K562 (cell line): Measurements from ENCODE around the gene CYP2A6. TPM values are rescaled to one million over a fixed set of nuclear protein-coding genes. Genes with fewer than 3 reads are reported as not detected.

Experiments
- CREB1 ChIP-seq, 2 experiments: sonication (generic) in 1 of 2; formaldehyde crosslinking in 1 of 2; IDR thresholded peaks; 2 replicates each; pipeline versions ENCODE4 v1.6.1 to v1.8.0; 2012 to 2022; ENCODE audit warnings: inconsistent platforms in 1 of 2, mild to moderate bottlenecking in 1 of 2, missing genetic modification reagents in 1 of 2, moderate library complexity in 1 of 2
- CTBP1 ChIP-seq: fragments of 450-650 bp; IDR thresholded peaks from 2 replicates; pipeline ENCODE4 v1.6.1; 2016; ENCODE audit warnings: borderline replicate concordance
- FOXJ2 ChIP-seq: fragments of 200-800 bp; sonication (Bioruptor generic); IDR thresholded peaks from 2 replicates; pipeline ENCODE4 v1.6.1; 2016; ENCODE audit warnings: missing genetic modification characterization, missing compliant biosample characterization
- HDAC2 ChIP-seq: fragments of 450-650 bp; IDR thresholded peaks from 2 replicates; pipeline ENCODE4 v1.6.1; 2016; ENCODE audit warnings: mild to moderate bottlenecking
- MBD2 ChIP-seq: sonication (generic); IDR thresholded peaks from 2 replicates; pipeline ENCODE4 v1.6.1; 2016; ENCODE audit warnings: low read depth, borderline replicate concordance
- PML ChIP-seq: IDR thresholded peaks from 2 replicates; pipeline ENCODE4 v1.6.1; 2012; ENCODE audit warnings: low read length, inconsistent platforms
- POLR2A ChIP-seq: fragments of 450-650 bp; conservative IDR thresholded peaks from 2 replicates; pipeline ENCODE4 v1.6.1; 2016
- RFX7 ChIP-seq: fragments of 250-450 bp; sonication (Bioruptor Pico); IDR thresholded peaks from 2 replicates; pipeline ENCODE4 v1.5.1; 2021; ENCODE audit warnings: mild to moderate bottlenecking
- TBL1XR1 ChIP-seq, 2 experiments: IDR thresholded peaks; 2 replicates each; pipeline ENCODE4 v1.6.1; 2012; ENCODE audit warnings: improper control_type of control experiment in 2 of 2, low read length in 2 of 2, mild to moderate bottlenecking in 1 of 2
- TBP ChIP-seq: optimal IDR thresholded peaks from 2 replicates; pipeline ENCODE3; 2011; ENCODE audit warnings: low read depth, low read length, improper control_type of control experiment
- TFAP4 ChIP-seq: sonication (generic); formaldehyde crosslinking; IDR thresholded peaks from 2 replicates; pipeline ENCODE4 v1.8.0; 2022; ENCODE audit warnings: missing genetic modification reagents, mild to moderate bottlenecking, moderate library complexity, borderline replicate concordance
- THRB ChIP-seq: fragments of 450-650 bp; formaldehyde crosslinking; conservative IDR thresholded peaks from 2 replicates; pipeline ENCODE4 v1.4.0; 2022; ENCODE audit warnings: mild to moderate bottlenecking, missing genetic modification characterization
- TRIM28 ChIP-seq: fragments of 450-650 bp; IDR thresholded peaks from 2 replicates; pipeline ENCODE4 v1.6.1; 2017
- ZNF57 ChIP-seq: fragments of 450-650 bp; formaldehyde crosslinking; IDR thresholded peaks from 2 replicates; pipeline ENCODE4 v1.4.0; 2020; ENCODE audit warnings: mild to moderate bottlenecking, moderate library complexity
- ZNF644 ChIP-seq: fragments of 200-800 bp; sonication (Bioruptor generic); IDR thresholded peaks from 2 replicates; pipeline ENCODE4 v1.6.1; 2016; ENCODE audit warnings: low read depth, missing genetic modification characterization, missing compliant biosample characterization
- ZNF668 ChIP-seq: fragments of 250-450 bp; sonication (Bioruptor Pico); IDR thresholded peaks from 2 replicates; pipeline ENCODE4 v1.8.0; 2022; ENCODE audit warnings: mild to moderate bottlenecking, inconsistent platforms
- ZNF695 ChIP-seq: fragments of 450-650 bp; formaldehyde crosslinking; IDR thresholded peaks from 2 replicates; pipeline ENCODE4 v1.4.0; 2020; ENCODE audit warnings: mild to moderate bottlenecking, moderate library complexity
- ZNF76 ChIP-seq: fragments of 250-450 bp; sonication (Bioruptor Pico); IDR thresholded peaks from 2 replicates; pipeline ENCODE4 v1.4.0; 2020; ENCODE audit warnings: mild to moderate bottlenecking, moderate library complexity, borderline replicate concordance
- polyA plus RNA-seq, 8 experiments: library from polyadenylated mRNA; depleted of rRNA in 4 of 8; stranded (reverse) in 5 of 8; unstranded in 3 of 8; fragments of >200 nt; fragmentation: Nextera tagmentation in 2 of 8; fragmentation: Illumina TruSeq in 1 of 8; extraction: Ambion mirVana in 2 of 8; extraction: Trizol in 1 of 8; gene quantifications; 2 replicates each; pipeline versions ENCODE4 v1.2.1 to v1.2.3, GENCODE V29; 2011 to 2014; ENCODE audit warnings: inconsistent platforms in 1 of 8, missing spikeins in 1 of 8
- total RNA-seq, 7 experiments: library from RNA; depleted of rRNA in 6 of 7; stranded (reverse); fragments of >200 nt in 6 of 7; fragmentation: Illumina TruSeq in 2 of 7; extraction: Trizol in 2 of 7; gene quantifications; 2 replicates each; pipeline versions ENCODE4 v1.2.1 to v1.2.3, GENCODE V29; 2011 to 2021; ENCODE audit warnings: low replicate concordance in 1 of 7
- TF ChIP-seq, protein P1 (sequence below): fragments of 450-650 bp; formaldehyde crosslinking; IDR thresholded peaks from 2 replicates; pipeline ENCODE4 v1.4.0; 2020; ENCODE audit warnings: mild to moderate bottlenecking, mixed read lengths
- TF ChIP-seq, protein P2 (sequence below), 2 experiments: IDR thresholded peaks; 2 replicates each; pipeline ENCODE4 v1.6.1; 2011; ENCODE audit warnings: borderline replicate concordance in 1 of 2, control low read depth in 1 of 2, low read depth in 1 of 2, low read length in 1 of 2, mild to moderate bottlenecking in 1 of 2, mixed read lengths in 1 of 2, moderate library complexity in 1 of 2; ENCODE audit not compliant: insufficient read depth in 1 of 2, insufficient read length in 1 of 2, poor library complexity in 1 of 2, severe bottlenecking in 1 of 2; ENCODE audit errors: extremely low read depth in 1 of 2
- TF ChIP-seq, protein P3 (sequence below): fragments of 250-450 bp; sonication (Bioruptor Pico); IDR thresholded peaks from 2 replicates; pipeline ENCODE4 v1.4.0; 2020

The CYP2A6 gene
- total and polyA plus RNA-seq, 9 of the 15 experiments (the other 6 are each of a cell fraction or from before 2014, with no cell fraction given) = 0.31 TPM; not detected in 8

- TF ChIP-seq ZNF695 (CRISPR knock-in tag) (no peak), TRIM28 (no peak), THRB (CRISPR knock-in tag) (no peak), RFX7 (no peak), FOXJ2 (tag) (peak; percentile 57; the same call in 1 of the 2 replicates), TBL1XR1 (IDR thresholded peaks at IDR 0.05; ENCODE audit: low read length in 2 of 2) (no peak; a peak in 1 of 4 replicates), ZNF57 (no peak), TBP (peak; percentile 71), PML (0 out of 2 replicates have a peak, but pooled peaks have one; percentile 14), ZNF668 (no peak), ZNF644 (no peak), CREB1 (IDR thresholded peaks at IDR 0.05) (peak; percentile 66), CREB1 (CRISPR knock-in tag; IDR thresholded peaks at IDR 0.05) (peak; percentile 38), TFAP4 (CRISPR knock-in tag) (peak; percentile 23; the same call in 1 of the 2 replicates), POLR2A (peak; percentile 73; the same call in 1 of the 2 replicates), HDAC2 (peak; percentile 18), MBD2 (0 out of 2 replicates have a peak, but pooled peaks have one; percentile 28), CTBP1 (peak; percentile 32; the same call in 1 of the 2 replicates), ZNF76 (CRISPR knock-in tag) (no peak)
- TF ChIP-seq, protein P1, sequence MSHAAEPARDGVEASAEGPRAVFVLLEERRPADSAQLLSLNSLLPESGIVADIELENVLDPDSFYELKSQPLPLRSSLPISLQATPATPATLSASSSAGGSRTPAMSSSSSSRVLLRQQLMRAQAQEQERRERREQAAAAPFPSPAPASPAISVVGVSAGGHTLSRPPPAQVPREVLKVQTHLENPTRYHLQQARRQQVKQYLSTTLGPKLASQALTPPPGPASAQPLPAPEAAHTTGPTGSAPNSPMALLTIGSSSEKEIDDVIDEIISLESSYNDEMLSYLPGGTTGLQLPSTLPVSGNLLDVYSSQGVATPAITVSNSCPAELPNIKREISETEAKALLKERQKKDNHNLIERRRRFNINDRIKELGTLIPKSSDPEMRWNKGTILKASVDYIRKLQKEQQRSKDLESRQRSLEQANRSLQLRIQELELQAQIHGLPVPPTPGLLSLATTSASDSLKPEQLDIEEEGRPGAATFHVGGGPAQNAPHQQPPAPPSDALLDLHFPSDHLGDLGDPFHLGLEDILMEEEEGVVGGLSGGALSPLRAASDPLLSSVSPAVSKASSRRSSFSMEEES (CRISPR knock-in tag) = peak; percentile 52
- TF ChIP-seq, protein P2, sequence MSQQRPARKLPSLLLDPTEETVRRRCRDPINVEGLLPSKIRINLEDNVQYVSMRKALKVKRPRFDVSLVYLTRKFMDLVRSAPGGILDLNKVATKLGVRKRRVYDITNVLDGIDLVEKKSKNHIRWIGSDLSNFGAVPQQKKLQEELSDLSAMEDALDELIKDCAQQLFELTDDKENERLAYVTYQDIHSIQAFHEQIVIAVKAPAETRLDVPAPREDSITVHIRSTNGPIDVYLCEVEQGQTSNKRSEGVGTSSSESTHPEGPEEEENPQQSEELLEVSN (IDR thresholded peaks at IDR 0.05; ENCODE audit: borderline replicate concordance in 1 of 2, extremely low read depth in 1 of 2, insufficient read depth in 1 of 2, insufficient read length in 1 of 2, low read depth in 1 of 2, low read length in 1 of 2, poor library complexity in 1 of 2, severe bottlenecking in 1 of 2) = peak in 1 of 2 experiments; percentile 36
- TF ChIP-seq, protein P3, sequence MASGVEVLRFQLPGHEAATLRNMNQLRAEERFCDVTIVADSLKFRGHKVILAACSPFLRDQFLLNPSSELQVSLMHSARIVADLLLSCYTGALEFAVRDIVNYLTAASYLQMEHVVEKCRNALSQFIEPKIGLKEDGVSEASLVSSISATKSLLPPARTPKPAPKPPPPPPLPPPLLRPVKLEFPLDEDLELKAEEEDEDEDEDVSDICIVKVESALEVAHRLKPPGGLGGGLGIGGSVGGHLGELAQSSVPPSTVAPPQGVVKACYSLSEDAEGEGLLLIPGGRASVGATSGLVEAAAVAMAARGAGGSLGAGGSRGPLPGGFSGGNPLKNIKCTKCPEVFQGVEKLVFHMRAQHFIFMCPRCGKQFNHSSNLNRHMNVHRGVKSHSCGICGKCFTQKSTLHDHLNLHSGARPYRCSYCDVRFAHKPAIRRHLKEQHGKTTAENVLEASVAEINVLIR (CRISPR knock-in tag) = 0 out of 2 replicates have a peak, but pooled peaks have one; percentile 31
These were observed 51.3 kb downstream of the CYP2A6 start, which contains the start of gene EGLN2 (continued) for GRCh38 chr19:40798683-40799557.
